Calu3 (cell line): Measurements from ENCODE around the gene DLGAP1. TPM values are rescaled to one million over a fixed set of nuclear protein-coding genes. Genes with fewer than 3 reads are reported as not detected.

Experiments used
- BruUV-seq: library from RNA; stranded (reverse); fragments of 400-500 nt; replicated peaks from 2 replicates; lab custom pipeline; 2021; lab: Mats Ljungman, UMichigan
- CTCF ChIA-PET: fragments of 300-600 bp; sonication (Branson Sonifier 250); formaldehyde crosslinking; loops from one replicate; lab custom pipeline; 2022; ENCODE audit warnings: antibody characterized with exemption; lab: Charles Lee
- DNase-seq: peaks from one replicate; pipeline ENCODE4 v3.0.0; 2022
- H3K27ac Mint-ChIP-seq: one replicate; pipeline ENCODE4 v1.8.0; 2022; ENCODE audit warnings: mixed read lengths; ENCODE audit not compliant: unreplicated experiment
- H3K27me3 Mint-ChIP-seq: one replicate; pipeline ENCODE4 v1.8.0; 2022; ENCODE audit warnings: mixed read lengths; ENCODE audit not compliant: unreplicated experiment
- H3K36me3 Mint-ChIP-seq: one replicate; pipeline ENCODE4 v1.8.0; 2022; ENCODE audit warnings: mild to moderate bottlenecking, moderate library complexity, mixed read lengths; ENCODE audit not compliant: insufficient read depth, unreplicated experiment
- H3K4me1 Mint-ChIP-seq: one replicate; pipeline ENCODE4 v1.8.0; 2022; ENCODE audit warnings: mild to moderate bottlenecking, low read depth, mixed read lengths; ENCODE audit not compliant: unreplicated experiment
- H3K4me3 Mint-ChIP-seq: one replicate; pipeline ENCODE4 v1.8.0; 2022; ENCODE audit warnings: mild to moderate bottlenecking, low read depth, moderate library complexity, mixed read lengths; ENCODE audit not compliant: unreplicated experiment
- H3K9me3 Mint-ChIP-seq: one replicate; pipeline ENCODE4 v1.8.0; 2022; ENCODE audit warnings: low read depth, mixed read lengths; ENCODE audit not compliant: unreplicated experiment
- CTCF ChIP-seq: fragments of 200-600 bp; IDR thresholded peaks from one replicate; pipeline ENCODE4 v1.8.0; 2022; ENCODE audit warnings: antibody characterized with exemption; ENCODE audit not compliant: unreplicated experiment
- intact Hi-C: fragments of 100-400 bp; cut with micrococcal nuclease; formaldehyde crosslinking; loops from one replicate; pipeline ENCODE4 v1.10.0; 2022; ENCODE audit not compliant: unreplicated experiment
- total RNA-seq: library from RNA; stranded (reverse); gene quantifications from 2 replicates; pipeline ENCODE4 v1.2.3, GENCODE V29; 2022

The DLGAP1 gene
- total RNA-seq, 1 experiment from 2014 or later: 9.0 TPM

GRCh38 chr18:3625742-3626091 lies 829.4 kb downstream of the DLGAP1 start:
- intact Hi-C loops: loop anchor here (2.0 kb wide), 3 partner anchors 23 to 39 kb away; no protein-coding TSS in a partner anchor
- no TSS peak for BruUV-seq
- H3K4me1 Mint-ChIP-seq: peaks cover 67% of the 10 kb centered on the region
- peak overlapping the region; percentile 98 for H3K27ac Mint-ChIP-seq
- no peak for DNase-seq
- H3K4me3 Mint-ChIP-seq: no peak overlapping the region
- no peak for TF ChIP-seq CTCF
- peaks cover 57% of the 10 kb centered on the region for H3K36me3 Mint-ChIP-seq
- no peaks in the 10 kb centered on the region for H3K27me3 Mint-ChIP-seq
- H3K9me3 Mint-ChIP-seq: no peaks in the 10 kb centered on the region
- CTCF ChIA-PET: interaction anchor here (0.6 to 3.6 kb wide), 5 partner anchors 14 to 40 kb away, joined by 3 to 35 read pairs (median 6); no protein-coding TSS in a partner anchor

GRCh38 chr18:3624935-3625741 lies 830.0 kb downstream of the DLGAP1 start:
- H3K9me3 Mint-ChIP-seq: no peaks in the 10 kb centered on the region
- BruUV-seq: no TSS peak
- H3K36me3 Mint-ChIP-seq: peaks cover 57% of the 10 kb centered on the region
- intact Hi-C loops: loop anchor here (1.0 to 2.0 kb wide), 4 partner anchors 22 to 40 kb away; no protein-coding TSS in a partner anchor
- H3K4me3 Mint-ChIP-seq: peak overlapping the region; percentile 63
- CTCF ChIA-PET: interaction anchor here (0.6 to 3.6 kb wide), 6 partner anchors 14 to 40 kb away, joined by 3 to 35 read pairs (median 5); no protein-coding TSS in a partner anchor
- DNase-seq: peak; percentile 79
- no peaks in the 10 kb centered on the region for H3K27me3 Mint-ChIP-seq
- peaks cover 70% of the 10 kb centered on the region for H3K4me1 Mint-ChIP-seq
- H3K27ac Mint-ChIP-seq: peak overlapping the region; percentile 98
- no peak for TF ChIP-seq CTCF

- H3K27me3 Mint-ChIP-seq: no peaks in the 10 kb centered on the region
- DNase-seq: no peak
- TSS peak; percentile 78 for BruUV-seq
- H3K9me3 Mint-ChIP-seq: no peaks in the 10 kb centered on the region
- peaks cover 63% of the 10 kb centered on the region for H3K36me3 Mint-ChIP-seq
- peak overlapping the region; percentile 98 for H3K27ac Mint-ChIP-seq
- CTCF ChIA-PET: interaction anchor here (1.1 to 3.6 kb wide), 6 partner anchors 15 to 41 kb away, joined by 3 to 35 read pairs (median 6); no protein-coding TSS in a partner anchor
- no peak for TF ChIP-seq CTCF
- intact Hi-C loops: loop anchor here (1.0 to 2.0 kb wide), 4 partner anchors 22 to 40 kb away; no protein-coding TSS in a partner anchor
- H3K4me1 Mint-ChIP-seq: peaks cover 76% of the 10 kb centered on the region
- peak overlapping the region; percentile 63 for H3K4me3 Mint-ChIP-seq
These were observed 830.6 kb downstream of the DLGAP1 start for GRCh38 chr18:3624546-3624934.

GRCh38 chr18:3623769-3624545 lies 831.1 kb downstream of the DLGAP1 start:
- CTCF ChIA-PET: interaction anchor here (0.7 to 3.6 kb wide), 5 partner anchors 20 to 41 kb away, joined by 3 to 35 read pairs (median 7); no protein-coding TSS in a partner anchor
- DNase-seq: peak; percentile 88
- H3K4me3 Mint-ChIP-seq: peak overlapping the region; percentile 63
- peaks cover 63% of the 10 kb centered on the region for H3K36me3 Mint-ChIP-seq
- H3K27ac Mint-ChIP-seq: peak overlapping the region; percentile 98
- no peaks in the 10 kb centered on the region for H3K9me3 Mint-ChIP-seq
- no TSS peak for BruUV-seq
- no peak for TF ChIP-seq CTCF
- intact Hi-C loops: loop anchor here (1.0 to 2.0 kb wide), 4 partner anchors 21 to 41 kb away; no protein-coding TSS in a partner anchor
- H3K27me3 Mint-ChIP-seq: no peaks in the 10 kb centered on the region
- peaks cover 81% of the 10 kb centered on the region for H3K4me1 Mint-ChIP-seq
